Activated CD8-positive, alpha-beta T cell treated with anti-CD3 and anti-CD28 coated beads for 36 hours (primary cell): ENCODE data around the gene CACNA2D3. TPM values are rescaled to one million over a fixed set of nuclear protein-coding genes. Genes with fewer than 3 reads are reported as not detected.

Experiments
- ATAC-seq: fragments of 200-7000 bp; cut with Tn5 transposase; one replicate; pipeline ENCODE4 v1.10.0; 2021; ENCODE audit warnings: mild to moderate bottlenecking, moderate library complexity
- CTCF ChIA-PET: fragments of 350-600 bp; sonication (Branson Sonifier 250); formaldehyde crosslinking; loops from one replicate; lab custom pipeline; 2021; ENCODE audit warnings: antibody characterized with exemption; lab: Charles Lee
- POLR2A ChIA-PET: fragments of 350-600 bp; sonication (Branson Sonifier 250); formaldehyde crosslinking; loops from one replicate; lab custom pipeline; 2021; ENCODE audit warnings: antibody characterized with exemption; lab: Charles Lee
- DNase-seq: peaks from one replicate; pipeline ENCODE4 v3.0.0-alpha.2; 2020
- H3K27ac Mint-ChIP-seq: one replicate; pipeline ENCODE4 v1.8.0; 2021; ENCODE audit warnings: mild to moderate bottlenecking, mixed read lengths
- H3K27me3 Mint-ChIP-seq: one replicate; pipeline ENCODE4 v1.8.0; 2021; ENCODE audit warnings: mixed read lengths
- H3K36me3 Mint-ChIP-seq: one replicate; pipeline ENCODE4 v1.8.0; 2021; ENCODE audit warnings: low read depth, mixed read lengths
- H3K4me1 Mint-ChIP-seq: one replicate; pipeline ENCODE4 v1.8.0; 2021; ENCODE audit warnings: low read depth, mixed read lengths
- H3K4me3 Mint-ChIP-seq: one replicate; pipeline ENCODE4 v1.8.0; 2021; ENCODE audit warnings: mild to moderate bottlenecking, moderate library complexity, mixed read lengths
- H3K9me3 Mint-ChIP-seq: one replicate; pipeline ENCODE4 v1.8.0; 2021; ENCODE audit warnings: mixed read lengths
- CTCF ChIP-seq: fragments of 200-600 bp; IDR thresholded peaks from one replicate; pipeline ENCODE4 v1.8.0; 2022; ENCODE audit warnings: antibody characterized with exemption, mild to moderate bottlenecking
- intact Hi-C: fragments of 100-400 bp; cut with micrococcal nuclease; formaldehyde crosslinking; loops from one replicate; pipeline ENCODE4 v1.10.0; 2022
- total RNA-seq, 2 experiments: library from RNA; stranded (reverse); gene quantifications; one replicate each; pipeline ENCODE4 v1.2.3, GENCODE V29; 2021

CACNA2D3 gene
- total RNA-seq, 2 experiments from 2014 or later = not detected

- ChIA-PET POLR2A (no interaction called here), CTCF (no interaction called here)
- Mint-ChIP-seq H3K9me3 (peaks cover 14% of the 10 kb centered on the region), H3K4me3 (no peak overlapping the region), H3K4me1 (no peaks in the 10 kb centered on the region), H3K36me3 (no peaks in the 10 kb centered on the region), H3K27me3 (no peaks in the 10 kb centered on the region), H3K27ac (no peak overlapping the region)
- no peak for TF ChIP-seq CTCF
- DNase-seq (no peak), ATAC-seq (no peak)
- intact Hi-C loops = no loop called here
Observed at GRCh38 chr3:55059027-55059629, 936.8 kb downstream of the CACNA2D3 start.

DNA sequence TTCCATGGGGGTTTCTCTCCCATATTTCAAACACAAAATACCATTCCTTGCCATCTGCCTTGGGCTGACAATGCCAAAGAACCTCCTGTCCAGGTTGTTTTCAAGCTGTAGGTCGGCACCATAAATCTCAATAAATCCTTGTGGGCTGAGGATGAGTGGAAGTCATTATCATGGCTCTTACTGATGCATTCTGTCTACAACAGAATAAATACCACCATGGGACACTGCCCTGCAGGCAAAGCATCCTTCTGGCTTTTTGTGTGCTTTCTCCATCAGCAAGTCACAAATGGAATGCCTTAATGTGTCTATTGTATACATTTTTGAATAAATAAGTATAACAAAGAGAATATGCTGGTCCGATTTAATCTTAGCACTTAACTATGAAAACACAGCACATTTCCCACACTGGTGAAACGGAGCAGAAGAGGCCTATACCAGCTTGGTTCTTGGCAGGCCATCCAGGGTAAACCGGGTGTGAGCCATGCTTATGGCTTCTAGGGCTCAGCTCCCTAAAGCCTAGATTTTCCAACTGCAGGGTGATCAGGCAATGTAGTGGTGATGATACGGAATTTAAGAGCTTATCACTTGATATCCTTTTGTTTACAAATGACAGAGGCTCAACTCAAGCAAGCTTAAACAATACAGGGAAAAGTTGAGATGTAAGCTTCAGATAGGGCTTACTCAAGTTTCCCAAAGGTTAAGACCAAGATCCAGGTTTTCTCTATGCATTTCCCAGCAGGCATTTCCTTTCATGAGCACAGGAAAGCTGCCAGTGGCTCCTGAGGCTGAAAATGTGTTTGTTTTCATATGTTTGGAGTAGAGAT is 938.8 kb downstream of the CACNA2D3 start:
- no peaks in the 10 kb centered on the region for H3K36me3 Mint-ChIP-seq
- TF ChIP-seq CTCF = no peak
- H3K4me1 Mint-ChIP-seq = no peaks in the 10 kb centered on the region
- DNase-seq (no peak), ATAC-seq (no peak)
- intact Hi-C loops = no loop called here
- no peak overlapping the region for H3K27ac Mint-ChIP-seq
- no peaks in the 10 kb centered on the region for H3K27me3 Mint-ChIP-seq
- H3K9me3 Mint-ChIP-seq = peaks cover 6% of the 10 kb centered on the region
- POLR2A ChIA-PET = no interaction called here
- CTCF ChIA-PET = interaction anchor here (0.6 kb wide), 1 partner anchor 795 kb away, joined by 3 read pairs; no protein-coding TSS in a partner anchor
- H3K4me3 Mint-ChIP-seq = no peak overlapping the region

DNA sequence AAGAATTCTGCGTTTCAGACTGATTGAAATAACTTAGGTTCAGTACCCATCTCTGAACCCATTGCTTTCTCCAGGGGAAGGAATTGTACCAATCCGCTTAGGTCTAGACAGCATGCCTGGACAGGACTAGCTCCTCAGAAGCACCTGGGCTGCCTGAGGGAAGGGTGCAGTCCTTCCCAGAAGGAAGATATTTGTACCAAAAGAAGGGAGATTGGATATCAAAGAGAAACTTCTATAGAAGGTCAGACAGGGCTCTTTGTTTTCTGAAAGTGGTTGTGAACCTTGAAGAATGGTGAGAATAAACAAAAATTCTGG is 939.3 kb downstream of the CACNA2D3 start:
- no peak overlapping the region for H3K27ac Mint-ChIP-seq
- ATAC-seq = no peak

DNA sequence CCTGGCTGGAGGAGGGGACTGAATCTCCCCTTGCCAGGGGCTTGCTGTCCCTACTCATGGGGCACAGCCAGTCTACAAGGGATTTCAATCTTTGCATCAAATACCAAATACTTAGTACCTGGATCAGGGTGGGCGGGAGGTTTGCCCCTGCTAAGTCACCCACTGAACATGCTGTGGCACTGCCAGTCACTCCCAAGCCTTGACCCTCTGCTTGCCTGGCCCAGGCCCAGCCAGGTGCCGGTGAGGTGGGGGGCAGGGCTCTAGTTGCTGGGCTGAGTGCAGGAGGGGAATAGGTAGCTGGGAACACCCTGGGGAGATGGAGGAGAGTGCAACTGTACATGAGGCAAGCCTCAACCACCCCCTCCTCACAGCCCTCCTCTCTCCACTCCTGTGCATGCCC is 941.8 kb downstream of the CACNA2D3 start:
- Mint-ChIP-seq H3K36me3 (no peaks in the 10 kb centered on the region), H3K4me3 (no peak overlapping the region), H3K27ac (no peak overlapping the region), H3K4me1 (no peaks in the 10 kb centered on the region), H3K27me3 (no peaks in the 10 kb centered on the region), H3K9me3 (peaks cover 1% of the 10 kb centered on the region)
- intact Hi-C loops = no loop called here
- ATAC-seq (no peak), DNase-seq (no peak)
- ChIA-PET POLR2A (no interaction called here), CTCF (no interaction called here)
- TF ChIP-seq CTCF = no peak

More for the DNA sequence above, 939.3 kb downstream of the CACNA2D3 start:
- H3K4me1 Mint-ChIP-seq = no peaks in the 10 kb centered on the region
- no peaks in the 10 kb centered on the region for H3K27me3 Mint-ChIP-seq
- intact Hi-C loops = no loop called here
- H3K4me3 Mint-ChIP-seq = no peak overlapping the region
- peaks cover 3% of the 10 kb centered on the region for H3K9me3 Mint-ChIP-seq
- CTCF ChIA-PET = no interaction called here
- no peak for TF ChIP-seq CTCF
- DNase-seq = no peak
- POLR2A ChIA-PET = no interaction called here
- H3K36me3 Mint-ChIP-seq = no peaks in the 10 kb centered on the region

- no peak overlapping the region for H3K27ac Mint-ChIP-seq
- CTCF ChIA-PET = no interaction called here
- DNase-seq (no peak), ATAC-seq (no peak)
- no peaks in the 10 kb centered on the region for H3K27me3 Mint-ChIP-seq
- no peaks in the 10 kb centered on the region for H3K4me1 Mint-ChIP-seq
- H3K36me3 Mint-ChIP-seq = no peaks in the 10 kb centered on the region
- H3K4me3 Mint-ChIP-seq = no peak overlapping the region
- no peak for TF ChIP-seq CTCF
- intact Hi-C loops = no loop called here
- H3K9me3 Mint-ChIP-seq = peaks cover 1% of the 10 kb centered on the region
- POLR2A ChIA-PET = no interaction called here
Observed at GRCh38 chr3:55065331-55065730, 943.0 kb downstream of the CACNA2D3 start.
